ENCODE results near the gene PTRHD1. TPM values are rescaled to one million over a fixed set of nuclear protein-coding genes. Genes with fewer than 3 reads are reported as not detected.

Gene PTRHD1
- total RNA-seq, 1 experiment from 2014 or later, result 35.1 TPM

DNA sequence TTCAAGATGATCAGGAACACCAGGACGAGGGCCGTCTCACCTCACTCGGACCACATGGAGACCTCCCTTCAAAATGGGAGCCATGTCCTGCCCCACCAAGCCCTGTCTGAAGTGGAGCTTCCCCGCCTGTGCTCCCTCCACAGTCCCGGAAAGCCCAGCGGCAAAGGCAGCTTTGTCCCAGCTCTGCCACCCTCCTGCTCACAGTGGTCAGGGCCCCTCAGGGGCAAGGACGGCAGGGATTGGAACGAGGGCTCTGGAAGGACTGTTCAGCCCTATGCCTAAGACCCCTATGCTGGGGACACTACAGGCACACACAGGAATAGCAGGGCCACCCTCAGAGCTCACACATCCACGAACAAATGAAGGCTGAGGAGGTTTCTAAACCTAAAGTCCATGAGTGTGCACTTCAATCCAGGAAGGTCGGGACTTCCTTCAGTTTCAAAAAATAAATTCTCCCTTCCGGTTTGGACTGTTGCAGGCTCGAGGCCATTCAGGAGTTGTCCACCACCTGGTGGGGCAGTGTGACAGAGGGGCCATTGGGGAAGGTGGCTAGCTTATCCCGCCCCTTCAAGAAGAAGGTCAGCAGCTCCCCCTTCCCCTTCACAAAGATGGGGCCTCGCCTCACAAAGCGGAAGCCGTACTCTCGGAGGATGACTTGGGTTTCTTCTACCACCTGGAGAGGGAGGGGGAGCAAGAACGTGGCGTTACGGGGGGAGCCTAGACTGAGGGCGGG is 26.4 kb upstream of the PTRHD1 start:
- H3K9me3 Mint-ChIP-seq (ENCODE audit: unreplicated experiment), result no peaks in the 10 kb centered on the region
- DNase-seq (ENCODE audit: unreplicated experiment), result no peak
- H3K36me3 Mint-ChIP-seq (ENCODE audit: insufficient read depth, unreplicated experiment), result peaks cover 51% of the 10 kb centered on the region
- H3K27me3 Mint-ChIP-seq (ENCODE audit: insufficient read depth, unreplicated experiment), result no peaks in the 10 kb centered on the region
- H3K27ac Mint-ChIP-seq (ENCODE audit: low read depth, unreplicated experiment), result no peak overlapping the region
- TSS peak; percentile 35 for BruUV-seq (replicated peaks)
- CTCF ChIA-PET, result interaction anchor here (0.6 to 1.5 kb wide), 5 partner anchors 8 to 743 kb away, joined by 3 to 6 read pairs (median 3); no protein-coding TSS in a partner anchor
- TF ChIP-seq, protein P1, sequence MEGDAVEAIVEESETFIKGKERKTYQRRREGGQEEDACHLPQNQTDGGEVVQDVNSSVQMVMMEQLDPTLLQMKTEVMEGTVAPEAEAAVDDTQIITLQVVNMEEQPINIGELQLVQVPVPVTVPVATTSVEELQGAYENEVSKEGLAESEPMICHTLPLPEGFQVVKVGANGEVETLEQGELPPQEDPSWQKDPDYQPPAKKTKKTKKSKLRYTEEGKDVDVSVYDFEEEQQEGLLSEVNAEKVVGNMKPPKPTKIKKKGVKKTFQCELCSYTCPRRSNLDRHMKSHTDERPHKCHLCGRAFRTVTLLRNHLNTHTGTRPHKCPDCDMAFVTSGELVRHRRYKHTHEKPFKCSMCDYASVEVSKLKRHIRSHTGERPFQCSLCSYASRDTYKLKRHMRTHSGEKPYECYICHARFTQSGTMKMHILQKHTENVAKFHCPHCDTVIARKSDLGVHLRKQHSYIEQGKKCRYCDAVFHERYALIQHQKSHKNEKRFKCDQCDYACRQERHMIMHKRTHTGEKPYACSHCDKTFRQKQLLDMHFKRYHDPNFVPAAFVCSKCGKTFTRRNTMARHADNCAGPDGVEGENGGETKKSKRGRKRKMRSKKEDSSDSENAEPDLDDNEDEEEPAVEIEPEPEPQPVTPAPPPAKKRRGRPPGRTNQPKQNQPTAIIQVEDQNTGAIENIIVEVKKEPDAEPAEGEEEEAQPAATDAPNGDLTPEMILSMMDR (IDR thresholded peaks at IDR 0.05; ENCODE audit: unreplicated experiment), result no peak
- POLR2A ChIA-PET, result interaction anchor here (0.6 kb wide), 2 partner anchors 14 to 327 kb away, joined by 3 read pairs; no protein-coding TSS in a partner anchor
- no peaks in the 10 kb centered on the region for H3K4me1 Mint-ChIP-seq (ENCODE audit: insufficient read depth, unreplicated experiment)
- intact Hi-C loops (cut with micrococcal nuclease), result loop anchor here (10.0 kb wide), 1 partner anchor 595 kb away; no protein-coding TSS in a partner anchor
- H3K4me3 Mint-ChIP-seq (ENCODE audit: unreplicated experiment), result no peak overlapping the region

DNA sequence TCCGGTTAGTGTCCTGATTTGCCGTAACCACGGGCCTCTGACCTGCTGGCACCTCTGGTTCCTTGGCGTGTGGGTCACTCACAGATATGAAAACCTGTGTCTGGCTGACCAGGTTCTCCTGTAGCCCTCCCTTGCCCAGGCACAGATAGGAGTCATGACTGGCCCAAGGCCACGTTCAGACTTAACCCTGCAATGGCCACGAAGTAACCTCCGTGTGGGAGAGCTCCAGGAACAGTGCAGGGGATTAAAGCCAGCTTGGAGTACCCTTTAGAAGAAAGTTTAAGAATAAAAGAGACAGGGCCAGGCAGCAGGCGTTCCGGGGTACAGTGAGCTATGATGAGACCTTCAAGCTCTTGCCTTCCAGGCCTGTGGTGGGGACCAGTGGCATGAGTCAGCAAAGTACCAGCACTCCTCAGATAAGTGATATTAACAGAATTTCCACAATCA is 25.6 kb upstream of the PTRHD1 start:
- H3K4me3 Mint-ChIP-seq (ENCODE audit: unreplicated experiment), result no peak overlapping the region

DNA sequence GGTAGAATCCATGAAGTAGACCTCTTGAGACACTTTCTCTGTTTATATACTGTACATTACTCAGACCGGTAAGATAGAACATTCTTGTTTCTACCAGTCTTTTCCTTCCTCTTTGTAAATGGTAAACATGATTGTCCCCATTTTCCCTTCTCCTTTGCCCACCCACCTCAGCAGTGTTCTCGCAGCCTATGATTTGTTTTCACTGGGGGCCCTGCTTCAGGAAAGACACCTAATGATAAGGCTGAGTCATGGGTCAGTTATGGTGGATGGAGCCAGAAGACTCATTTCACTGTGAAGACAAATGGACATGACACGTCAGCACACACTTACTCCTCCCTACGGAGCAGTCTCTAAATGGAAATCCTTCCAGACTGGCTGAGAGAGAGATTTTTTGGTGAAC is 23.7 kb upstream of the PTRHD1 start:
- no TSS peak for BruUV-seq (replicated peaks)
- no peaks in the 10 kb centered on the region for H3K9me3 Mint-ChIP-seq (ENCODE audit: unreplicated experiment)
- ChIA-PET CTCF (no interaction called here), POLR2A (no interaction called here)
- DNase-seq (ENCODE audit: unreplicated experiment), result peak; percentile 44
- no peak overlapping the region for H3K4me3 Mint-ChIP-seq (ENCODE audit: unreplicated experiment)
- peaks cover 50% of the 10 kb centered on the region for H3K36me3 Mint-ChIP-seq (ENCODE audit: insufficient read depth, unreplicated experiment)
- H3K4me1 Mint-ChIP-seq (ENCODE audit: insufficient read depth, unreplicated experiment), result no peaks in the 10 kb centered on the region
- TF ChIP-seq, protein P1 (IDR thresholded peaks at IDR 0.05; ENCODE audit: unreplicated experiment), result no peak
- peak overlapping the region; percentile 10 for H3K27ac Mint-ChIP-seq (ENCODE audit: low read depth, unreplicated experiment)
- intact Hi-C loops (cut with micrococcal nuclease), result no loop called here
- H3K27me3 Mint-ChIP-seq (ENCODE audit: insufficient read depth, unreplicated experiment), result no peaks in the 10 kb centered on the region

More for the DNA sequence above, 25.6 kb upstream of the PTRHD1 start:
- Mint-ChIP-seq H3K9me3 (ENCODE audit: unreplicated experiment) (no peaks in the 10 kb centered on the region), H3K36me3 (ENCODE audit: insufficient read depth, unreplicated experiment) (peaks cover 47% of the 10 kb centered on the region), H3K4me1 (ENCODE audit: insufficient read depth, unreplicated experiment) (no peaks in the 10 kb centered on the region), H3K27ac (ENCODE audit: low read depth, unreplicated experiment) (no peak overlapping the region), H3K27me3 (ENCODE audit: insufficient read depth, unreplicated experiment) (no peaks in the 10 kb centered on the region)
- POLR2A ChIA-PET, result interaction anchor here (0.6 kb wide), 1 partner anchor 326 kb away, joined by 3 read pairs; no protein-coding TSS in a partner anchor
- TF ChIP-seq, protein P1 (IDR thresholded peaks at IDR 0.05; ENCODE audit: unreplicated experiment), result no peak
- CTCF ChIA-PET, result interaction anchor here (0.6 to 1.5 kb wide), 3 partner anchors 9 to 544 kb away, joined by 3 to 6 read pairs (median 5); no protein-coding TSS in a partner anchor
- intact Hi-C loops (cut with micrococcal nuclease), result no loop called here
- DNase-seq (ENCODE audit: unreplicated experiment), result no peak
- no TSS peak for BruUV-seq (replicated peaks)

DNA sequence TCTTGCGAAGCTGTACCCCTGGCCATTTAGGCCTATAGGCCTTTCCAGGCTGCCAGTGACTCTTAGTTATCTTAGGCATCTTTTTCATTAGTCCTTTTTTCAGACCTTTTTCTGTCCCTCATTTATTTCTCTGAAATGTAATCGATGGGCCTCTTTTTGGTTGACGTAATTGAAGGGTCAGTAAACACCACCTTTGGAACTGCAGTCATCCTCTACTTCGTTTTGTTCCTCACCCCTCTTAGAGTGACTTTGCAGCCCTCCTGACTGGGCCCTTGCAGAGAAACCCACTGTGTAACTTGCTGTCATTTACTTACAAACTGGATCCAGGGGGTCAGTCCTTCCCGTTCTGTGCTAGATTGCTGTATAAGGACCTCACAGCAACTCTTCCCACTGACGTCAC is 23.2 kb upstream of the PTRHD1 start:
- TF ChIP-seq, protein P1 (IDR thresholded peaks at IDR 0.05; ENCODE audit: unreplicated experiment), result no peak
- H3K27ac Mint-ChIP-seq (ENCODE audit: low read depth, unreplicated experiment), result peak overlapping the region; percentile 10
- ChIA-PET POLR2A (no interaction called here), CTCF (interaction anchor here (0.7 to 2.0 kb wide), 4 partner anchors 10 to 444 kb away, joined by 3 to 5 read pairs (median 4); partner anchors contain the start of genes CENPO and PTRHD1)
- no peak for DNase-seq (ENCODE audit: unreplicated experiment)
- H3K4me3 Mint-ChIP-seq (ENCODE audit: unreplicated experiment), result no peak overlapping the region
- BruUV-seq (replicated peaks), result no TSS peak
- no peaks in the 10 kb centered on the region for H3K9me3 Mint-ChIP-seq (ENCODE audit: unreplicated experiment)
- intact Hi-C loops (cut with micrococcal nuclease), result no loop called here
- no peaks in the 10 kb centered on the region for H3K27me3 Mint-ChIP-seq (ENCODE audit: insufficient read depth, unreplicated experiment)
- no peaks in the 10 kb centered on the region for H3K4me1 Mint-ChIP-seq (ENCODE audit: insufficient read depth, unreplicated experiment)
- peaks cover 46% of the 10 kb centered on the region for H3K36me3 Mint-ChIP-seq (ENCODE audit: insufficient read depth, unreplicated experiment)

Data from MCF 10A (cell line).